ENCODE results near the gene LINGO4.
"Not testable (repeated sequence)": the region's sequence is repeated elsewhere in the genome, so short reads cannot be mapped to it uniquely, and the experiment has no call there.

The LINGO4 gene

DNA sequence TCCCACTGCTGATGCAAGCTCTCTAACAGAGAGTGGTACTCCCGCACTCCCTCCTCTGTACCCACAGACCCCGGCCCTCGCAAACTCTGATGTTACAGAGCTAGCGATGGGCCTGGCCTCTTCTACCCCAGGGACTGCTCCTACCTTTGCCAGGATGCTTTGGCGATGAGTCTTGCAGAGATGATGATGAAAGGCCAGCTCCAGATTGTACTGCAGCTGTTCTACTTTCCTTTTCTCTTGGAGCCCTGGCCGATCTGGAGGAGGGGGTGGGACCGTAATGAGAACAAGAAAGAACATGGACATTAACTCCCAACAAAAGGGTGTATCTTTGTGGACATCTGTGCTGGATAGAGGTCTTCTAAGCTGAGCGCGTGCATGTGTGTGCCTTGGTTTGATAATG lies 6.0 kb upstream of the LINGO4 start:
- DNase-seq = no peak

- DNase-seq = no peak
Observed at GRCh38 chr1:151809985-151810556, 4.9 kb upstream of the LINGO4 start.

GRCh38 chr1:151809290-151809984 lies 4.2 kb upstream of the LINGO4 start:
- no peak for DNase-seq

GRCh38 chr1:151807766-151808165 lies 2.5 kb upstream of the LINGO4 start:
- DNase-seq = no peak

DNA sequence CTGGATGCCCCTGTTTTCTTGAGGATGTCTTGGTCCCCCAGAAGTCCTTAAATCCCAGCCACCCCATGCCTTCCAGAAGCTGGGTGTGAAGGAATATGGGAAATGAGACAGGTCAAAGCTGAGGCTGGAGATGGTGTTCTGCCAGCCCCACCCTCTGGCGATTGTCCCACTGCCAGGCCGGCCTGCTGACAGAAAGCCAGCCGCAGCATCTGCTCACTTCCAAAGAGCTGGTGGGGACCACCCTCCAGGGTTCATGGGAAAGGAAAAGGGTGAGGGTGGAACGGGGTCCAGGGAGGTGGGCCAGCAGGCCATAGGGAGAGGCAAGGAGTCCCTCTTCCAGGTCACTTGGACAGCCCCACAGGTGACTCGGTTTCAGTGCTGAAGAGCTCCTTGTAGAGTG lies 1.9 kb upstream of the LINGO4 start:
- DNase-seq = no peak

DNA sequence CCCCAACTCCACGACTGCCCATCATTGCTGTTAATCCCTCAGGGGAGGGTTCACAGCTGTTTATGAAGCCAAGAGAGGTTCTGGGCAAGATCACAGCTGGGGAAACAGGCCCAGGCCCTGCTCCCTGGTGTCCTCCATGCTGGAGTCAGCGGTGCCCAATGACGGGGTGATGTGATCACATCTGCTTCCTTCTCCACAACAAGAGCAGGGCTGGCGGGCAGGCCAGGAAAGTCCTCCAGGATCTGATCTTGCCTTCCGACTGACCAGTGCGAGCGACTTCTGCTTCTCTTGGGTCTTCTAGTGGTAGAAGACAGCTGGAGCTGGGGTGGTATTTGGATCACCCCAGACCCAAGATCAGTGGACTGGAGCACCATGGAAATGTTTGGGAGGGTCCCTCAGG lies 951 bp upstream of the LINGO4 start:
- no peak for DNase-seq

DNA sequence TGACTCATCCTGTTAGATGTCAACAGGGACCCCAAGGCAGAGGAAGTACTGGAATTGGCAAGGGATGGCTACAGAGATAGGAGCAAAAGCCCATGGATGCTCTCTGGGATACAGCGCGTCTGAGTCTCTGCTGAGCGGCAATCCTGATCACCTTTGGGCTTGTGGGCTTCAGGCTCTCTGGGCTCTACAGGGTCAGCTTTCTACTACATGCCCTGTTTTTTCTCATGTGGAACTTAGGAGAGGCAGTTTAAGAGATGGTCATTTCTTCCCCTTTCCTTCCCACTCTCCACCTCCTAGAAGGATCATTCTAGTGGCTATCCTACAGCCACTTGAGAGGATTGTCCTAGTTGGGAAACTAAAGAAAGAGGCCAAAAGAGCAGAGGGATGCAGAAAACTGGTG lies 1.3 kb downstream of the LINGO4 start:
- no peak for DNase-seq

DNA sequence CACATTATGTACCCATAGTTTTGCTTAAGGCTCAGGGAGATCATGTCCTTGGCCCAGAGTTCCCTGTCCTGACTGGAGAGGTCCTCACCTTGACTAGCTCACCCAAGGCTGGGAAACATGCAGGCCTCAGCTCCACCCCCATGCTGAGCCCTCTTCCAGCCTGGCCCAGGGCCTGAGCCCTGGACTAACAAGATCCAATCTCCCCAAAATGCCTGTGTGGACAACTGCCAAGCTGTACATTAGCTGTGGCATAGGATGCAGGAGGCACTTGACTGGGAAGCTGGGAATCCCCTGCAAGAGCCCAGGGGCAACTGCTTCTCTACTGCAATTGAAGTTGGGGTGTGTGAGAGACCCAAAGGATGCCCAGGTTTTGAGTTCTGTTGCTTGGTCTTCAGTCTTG lies 2.1 kb downstream of the LINGO4 start:
- DNase-seq = no peak

DNA sequence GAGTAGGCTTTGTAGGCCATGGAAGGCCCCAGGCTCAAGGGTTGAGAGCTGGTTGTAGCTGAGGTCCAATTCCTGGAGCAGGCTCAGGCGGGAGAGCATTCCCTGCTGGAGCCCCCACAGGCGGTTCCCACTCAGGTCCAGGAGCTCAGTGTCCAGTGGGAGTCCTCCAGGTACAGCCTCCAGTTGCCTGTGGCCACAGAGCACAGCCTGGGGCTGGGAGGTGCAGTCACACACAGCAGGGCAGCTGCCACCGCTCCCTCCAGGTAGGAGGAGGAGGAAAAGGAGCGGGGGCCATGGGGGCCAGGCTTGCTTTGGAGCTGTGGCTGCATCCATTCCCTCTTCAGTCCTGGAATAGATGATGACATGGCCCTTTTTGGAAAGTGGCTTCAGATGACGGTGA lies 2.8 kb downstream of the LINGO4 start:
- no peak for DNase-seq

- no peak for DNase-seq
Observed at GRCh38 chr1:151801846-151802245, 3.4 kb downstream of the LINGO4 start.

- DNase-seq = no peak
Observed at GRCh38 chr1:151801310-151801820, 3.9 kb downstream of the LINGO4 start.

DNA sequence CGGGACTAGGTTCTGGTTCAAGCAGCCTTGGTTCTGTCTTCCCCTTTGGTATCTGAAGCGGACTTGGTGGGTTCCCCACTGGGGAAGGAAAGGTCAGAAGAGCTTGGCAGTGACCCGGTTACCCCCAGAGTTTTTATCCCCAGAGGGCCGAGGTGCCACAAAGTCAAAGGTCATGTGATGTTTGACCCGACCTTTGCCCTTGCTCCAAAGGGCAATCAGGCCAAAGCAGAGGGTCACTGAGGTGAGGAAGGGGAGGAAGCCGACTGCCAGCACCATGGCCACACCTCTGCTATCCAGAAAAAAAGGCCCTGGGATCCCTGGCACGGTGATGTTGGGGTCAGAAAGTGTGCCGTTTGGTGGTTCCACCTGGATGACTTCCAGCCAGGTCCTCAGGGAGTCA lies 4.4 kb downstream of the LINGO4 start:
- DNase-seq = no peak

- DNase-seq = no peak
Observed at GRCh38 chr1:151799179-151800022, 5.8 kb downstream of the LINGO4 start.

- DNase-seq = no peak
Observed at GRCh38 chr1:151798571-151798970, 6.6 kb downstream of the LINGO4 start.

DNA sequence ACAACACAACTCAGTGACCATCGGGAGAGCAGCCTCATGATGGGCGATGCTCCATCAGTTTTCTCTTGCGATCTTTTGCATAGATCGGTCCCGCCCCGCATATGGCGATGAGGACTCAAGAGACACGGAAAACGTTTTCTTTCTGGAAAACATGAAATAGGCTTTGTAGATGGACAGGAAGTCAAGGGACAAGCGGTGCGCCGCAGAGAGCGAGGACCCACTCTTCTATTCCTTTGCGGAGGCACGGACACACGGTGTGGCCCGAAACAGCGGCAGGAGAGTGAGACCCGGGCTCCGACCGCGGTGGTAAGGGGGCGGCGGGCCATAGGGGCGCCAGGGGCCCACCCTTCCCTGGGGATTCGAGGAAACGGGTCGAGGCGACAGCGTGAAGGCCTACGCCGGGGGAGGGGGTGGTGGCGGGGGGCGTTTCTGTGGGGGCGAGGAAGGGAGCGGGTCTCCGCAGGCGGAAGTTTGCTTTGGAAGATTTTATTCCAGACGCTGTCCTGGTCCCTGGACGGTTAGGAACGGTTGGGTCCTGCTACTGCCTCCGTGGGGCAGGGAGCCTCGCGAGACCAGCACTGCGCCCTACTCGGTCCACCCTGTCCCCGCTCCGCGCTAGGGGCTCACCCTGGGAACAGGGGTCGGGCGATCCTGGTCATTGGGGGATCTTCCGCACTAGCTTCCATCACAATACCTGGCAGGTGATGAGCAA lies 14.1 kb downstream of the LINGO4 start:
- DNase-seq = no peak

DNA sequence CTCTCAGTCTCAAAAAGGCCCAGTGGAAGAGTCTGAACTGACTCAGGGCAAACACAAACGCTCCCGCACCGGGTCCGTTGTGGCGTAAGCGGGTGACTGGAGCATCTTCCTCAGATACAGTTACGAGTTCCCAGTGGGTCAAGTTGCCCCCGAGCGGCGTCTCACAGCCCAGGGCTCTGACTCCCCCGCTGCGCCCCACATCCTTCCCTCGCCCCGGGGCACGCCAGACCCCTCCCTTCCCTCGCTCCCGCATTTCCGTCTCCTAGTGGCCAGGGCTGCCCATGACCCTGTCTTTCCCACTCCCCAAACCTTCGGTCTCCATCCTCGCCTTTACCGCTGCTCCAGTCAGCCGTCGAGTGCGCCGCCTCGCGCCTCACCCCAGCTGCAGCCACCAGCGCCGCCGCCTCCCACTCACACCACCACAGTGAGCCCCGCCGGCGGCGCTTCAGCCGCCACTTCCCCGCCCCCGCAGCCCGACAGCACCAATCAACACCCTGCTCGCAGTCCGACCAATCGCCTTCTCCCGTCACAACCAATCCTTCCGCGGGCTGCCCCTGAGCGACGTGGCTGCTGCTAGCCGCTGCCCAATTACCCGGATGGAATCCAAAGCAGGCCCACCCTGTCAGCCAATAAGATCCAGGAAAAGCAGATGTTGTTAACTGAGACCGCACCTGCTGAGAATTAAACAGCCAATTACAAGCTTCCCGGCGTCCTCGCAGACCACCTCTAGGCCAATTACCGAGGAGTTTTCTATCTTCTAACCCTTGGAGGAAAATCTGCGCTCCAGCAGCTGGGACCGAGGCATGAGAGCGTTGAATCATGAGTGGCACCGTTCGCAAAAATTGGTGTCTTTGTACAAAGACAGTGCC lies 14.9 kb downstream of the LINGO4 start, which contains the start of gene TDRKH:
TDRKH (minus strand) TSS at position 430 of the 869 bp plus-strand sequence. CDS start 7,478 bp downstream, outside the sequence.
- DNase-seq = peak; percentile 96

GRCh38 chr1:151787689-151788088 lies 17.5 kb downstream of the LINGO4 start:
- no peak for DNase-seq

- no peak for DNase-seq
Observed at GRCh38 chr1:151783796-151784195, 21.4 kb downstream of the LINGO4 start.

- no peak for DNase-seq
Observed at GRCh38 chr1:151782741-151783140, 22.5 kb downstream of the LINGO4 start.

DNA sequence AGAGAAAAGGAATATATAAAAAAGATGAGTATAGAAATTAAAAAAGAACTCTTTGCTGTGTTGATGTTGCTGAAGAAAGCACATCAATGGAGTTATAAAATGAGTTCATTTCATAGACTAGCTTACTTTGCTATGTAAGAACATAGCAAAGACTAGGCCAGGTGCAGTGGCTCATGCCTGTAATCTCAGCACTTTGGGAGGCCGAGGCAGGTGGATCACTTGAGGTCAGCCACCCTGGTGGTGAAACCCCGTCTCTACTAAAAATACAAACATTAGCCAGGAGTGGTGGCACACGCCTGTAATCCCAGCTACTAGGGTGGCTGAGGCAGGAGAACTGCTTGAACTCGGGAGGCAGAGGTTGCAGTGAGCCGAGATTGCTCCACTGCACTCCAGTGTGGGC lies 23.2 kb downstream of the LINGO4 start:
- DNase-seq = not testable (repeated sequence)

DNA sequence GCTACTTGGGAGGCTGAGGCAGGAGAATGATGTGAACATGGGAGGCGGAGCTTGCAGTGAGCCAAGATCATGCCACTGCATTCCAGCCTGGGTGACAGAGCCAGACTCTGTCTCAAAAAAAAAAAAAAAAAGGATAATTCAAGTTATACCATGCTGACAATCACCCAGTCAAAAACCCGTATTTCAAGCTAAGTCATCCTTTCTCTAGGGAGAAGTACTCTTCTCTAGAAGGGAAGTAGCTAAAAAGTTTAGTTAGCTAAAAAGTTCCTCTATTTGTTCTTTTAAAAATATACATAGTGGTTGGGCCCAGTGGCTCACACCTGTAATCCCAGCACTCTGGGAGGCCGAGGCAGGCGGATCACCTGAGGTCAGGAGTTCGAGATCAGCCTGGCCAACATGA lies 24.5 kb downstream of the LINGO4 start:
- not testable (repeated sequence) for DNase-seq

GRCh38 chr1:151779852-151780251 lies 25.4 kb downstream of the LINGO4 start:
- DNase-seq = no peak

Measured in activated CD4-positive, CD25-positive, alpha-beta regulatory T cell treated with anti-CD3 and anti-CD28 coated beads, Interleukin-2, amount 50 U/mL, for 72 hours (primary cell).